HFFc6 (cell line): ENCODE results near the gene EML6. TPM values are rescaled to one million over a fixed set of nuclear protein-coding genes. Genes with fewer than 3 reads are reported as not detected.
"Not testable (repeated sequence)": the region's sequence is repeated elsewhere in the genome, so short reads cannot be mapped to it uniquely, and the experiment has no call there.

ENCODE experiments used
- DNase-seq: peaks from one replicate; pipeline ENCODE4 v3.0.0-alpha.2; 2018
- H3K27ac Mint-ChIP-seq: 2 replicates; pipeline ENCODE4 v1.8.0; 2020; ENCODE audit warnings: mild to moderate bottlenecking, mixed read lengths
- H3K27me3 Mint-ChIP-seq: 2 replicates; pipeline ENCODE4 v1.8.0; 2021; ENCODE audit warnings: mild to moderate bottlenecking, moderate library complexity, mixed read lengths; ENCODE audit not compliant: insufficient read depth
- H3K36me3 Mint-ChIP-seq: 2 replicates; pipeline ENCODE4 v1.8.0; 2021; ENCODE audit warnings: low read depth, mixed read lengths
- H3K4me1 Mint-ChIP-seq: 2 replicates; pipeline ENCODE4 v1.8.0; 2020; ENCODE audit warnings: low read depth, mixed read lengths
- H3K4me3 Mint-ChIP-seq: 2 replicates; pipeline ENCODE4 v1.8.0; 2020; ENCODE audit warnings: mild to moderate bottlenecking, moderate library complexity, mixed read lengths
- H3K9me3 Mint-ChIP-seq: 2 replicates; pipeline ENCODE4 v1.8.0; 2020; ENCODE audit warnings: mild to moderate bottlenecking, mixed read lengths
- total RNA-seq, 6 experiments: library from RNA; stranded (reverse); fragmentation: NEBNext Ultra II Directional; extraction: Animal tissue kit (Norgen Biotek cat#: 25700); gene quantifications; 2 replicates in 1 of 6; 3 replicates in 5 of 6; pipeline ENCODE4 v1.2.3, GENCODE V29; 2021
- TF ChIP-seq, protein P1 (sequence below): fragments of 200-600 bp; sonication (generic); IDR thresholded peaks from 2 replicates; pipeline ENCODE4 v1.5.0; 2021; ENCODE audit warnings: antibody characterized with exemption, mild to moderate bottlenecking

Gene EML6
- total RNA-seq, 6 experiments from 2014 or later = 0.05 to 0.37 (median 0.25) TPM

- Mint-ChIP-seq H3K4me3 (no peak overlapping the region), H3K9me3 (no peaks in the 10 kb centered on the region), H3K4me1 (0 out of 2 replicates have a peak, but pooled peaks cover 5% of the 10 kb centered on the region), H3K36me3 (no peaks in the 10 kb centered on the region), H3K27me3 (peaks cover 18% of the 10 kb centered on the region), H3K27ac (no peak overlapping the region)
- TF ChIP-seq, protein P1, sequence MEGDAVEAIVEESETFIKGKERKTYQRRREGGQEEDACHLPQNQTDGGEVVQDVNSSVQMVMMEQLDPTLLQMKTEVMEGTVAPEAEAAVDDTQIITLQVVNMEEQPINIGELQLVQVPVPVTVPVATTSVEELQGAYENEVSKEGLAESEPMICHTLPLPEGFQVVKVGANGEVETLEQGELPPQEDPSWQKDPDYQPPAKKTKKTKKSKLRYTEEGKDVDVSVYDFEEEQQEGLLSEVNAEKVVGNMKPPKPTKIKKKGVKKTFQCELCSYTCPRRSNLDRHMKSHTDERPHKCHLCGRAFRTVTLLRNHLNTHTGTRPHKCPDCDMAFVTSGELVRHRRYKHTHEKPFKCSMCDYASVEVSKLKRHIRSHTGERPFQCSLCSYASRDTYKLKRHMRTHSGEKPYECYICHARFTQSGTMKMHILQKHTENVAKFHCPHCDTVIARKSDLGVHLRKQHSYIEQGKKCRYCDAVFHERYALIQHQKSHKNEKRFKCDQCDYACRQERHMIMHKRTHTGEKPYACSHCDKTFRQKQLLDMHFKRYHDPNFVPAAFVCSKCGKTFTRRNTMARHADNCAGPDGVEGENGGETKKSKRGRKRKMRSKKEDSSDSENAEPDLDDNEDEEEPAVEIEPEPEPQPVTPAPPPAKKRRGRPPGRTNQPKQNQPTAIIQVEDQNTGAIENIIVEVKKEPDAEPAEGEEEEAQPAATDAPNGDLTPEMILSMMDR = no peak
- DNase-seq = no peak
Measured at GRCh38 chr2:54687595-54688152, 35.8 kb upstream of the EML6 start.

- Mint-ChIP-seq H3K27me3 (peaks cover 11% of the 10 kb centered on the region), H3K27ac (no peak overlapping the region), H3K4me3 (no peak overlapping the region), H3K4me1 (no peaks in the 10 kb centered on the region), H3K9me3 (no peaks in the 10 kb centered on the region), H3K36me3 (no peaks in the 10 kb centered on the region)
- no peak for DNase-seq
- TF ChIP-seq, protein P1 = no peak
Measured at GRCh38 chr2:54691445-54692135, 31.9 kb upstream of the EML6 start.

DNA sequence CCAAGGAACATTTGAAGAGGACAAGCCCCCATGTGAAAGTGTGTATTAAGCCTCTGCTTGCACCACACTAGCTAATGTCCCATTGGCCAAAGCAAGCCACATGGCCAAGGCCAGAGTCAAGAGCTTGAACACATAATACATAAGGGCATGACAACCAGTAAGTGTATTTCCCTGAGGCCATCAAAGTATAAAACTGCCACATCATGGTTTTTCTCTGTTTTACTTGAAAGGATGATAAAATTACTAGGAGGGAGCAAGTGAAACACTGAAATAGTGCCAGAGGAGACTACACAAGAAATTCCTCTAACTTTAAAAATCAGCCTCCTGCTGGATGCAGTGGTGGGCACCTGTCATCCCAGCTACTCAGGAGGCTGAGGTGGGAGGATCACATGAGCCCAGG, 30.9 kb upstream of the EML6 start:
- TF ChIP-seq, protein P1 = no peak
- Mint-ChIP-seq H3K27me3 (peaks cover 10% of the 10 kb centered on the region), H3K4me3 (no peak overlapping the region), H3K9me3 (no peaks in the 10 kb centered on the region), H3K4me1 (no peaks in the 10 kb centered on the region), H3K27ac (no peak overlapping the region), H3K36me3 (no peaks in the 10 kb centered on the region)
- DNase-seq = no peak

DNA sequence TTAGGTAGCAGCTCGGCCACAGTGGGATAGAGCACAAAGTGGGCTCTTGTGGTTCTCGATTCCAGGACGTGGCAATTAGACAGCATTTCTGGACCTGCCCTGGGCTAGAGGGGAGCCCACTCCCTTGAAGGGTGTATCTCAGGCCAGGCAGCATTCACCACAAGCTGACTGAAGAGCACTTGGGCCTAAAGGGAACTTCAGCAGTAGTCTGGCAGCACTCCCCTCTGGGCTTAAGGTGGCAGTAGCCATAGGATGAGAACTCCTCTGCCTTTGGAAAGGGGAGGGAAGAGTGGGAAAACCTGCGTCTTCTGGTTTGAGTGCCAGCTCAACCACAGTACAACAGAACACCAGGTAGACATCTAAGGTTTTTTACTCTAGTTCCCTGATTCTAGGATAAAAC, 28.1 kb upstream of the EML6 start:
- no peaks in the 10 kb centered on the region for H3K9me3 Mint-ChIP-seq
- no peak overlapping the region for H3K4me3 Mint-ChIP-seq
- no peaks in the 10 kb centered on the region for H3K36me3 Mint-ChIP-seq
- TF ChIP-seq, protein P1 = no peak
- peaks cover 4% of the 10 kb centered on the region for H3K27me3 Mint-ChIP-seq
- no peak overlapping the region for H3K27ac Mint-ChIP-seq
- no peak for DNase-seq
- peaks cover 2% of the 10 kb centered on the region; the same call in 1 of the 2 replicates for H3K4me1 Mint-ChIP-seq

DNA sequence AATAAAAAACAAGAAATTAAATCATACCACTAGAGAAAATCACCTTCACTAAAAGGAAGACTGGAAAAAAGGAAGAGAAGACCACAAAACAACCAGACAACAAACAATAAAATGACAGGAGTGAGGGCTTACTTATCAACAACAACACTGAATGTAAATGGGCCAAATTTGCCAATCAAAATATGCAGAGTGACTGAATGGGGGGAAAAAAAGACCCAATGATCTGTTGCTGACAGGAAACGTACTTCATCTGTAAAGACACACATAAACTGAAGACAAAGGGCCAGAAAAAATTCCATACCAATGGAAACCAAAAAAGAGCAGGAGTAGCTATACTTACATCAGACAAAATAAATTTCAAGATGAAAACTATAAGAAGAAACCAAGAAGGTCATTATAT, 25.5 kb upstream of the EML6 start:
- Mint-ChIP-seq H3K4me1 (peaks cover 10% of the 10 kb centered on the region; the same call in 1 of the 2 replicates), H3K27me3 (peaks cover 6% of the 10 kb centered on the region), H3K9me3 (no peaks in the 10 kb centered on the region), H3K36me3 (no peaks in the 10 kb centered on the region), H3K27ac (no peak overlapping the region), H3K4me3 (no peak overlapping the region)
- no peak for DNase-seq
- TF ChIP-seq, protein P1 = no peak

DNA sequence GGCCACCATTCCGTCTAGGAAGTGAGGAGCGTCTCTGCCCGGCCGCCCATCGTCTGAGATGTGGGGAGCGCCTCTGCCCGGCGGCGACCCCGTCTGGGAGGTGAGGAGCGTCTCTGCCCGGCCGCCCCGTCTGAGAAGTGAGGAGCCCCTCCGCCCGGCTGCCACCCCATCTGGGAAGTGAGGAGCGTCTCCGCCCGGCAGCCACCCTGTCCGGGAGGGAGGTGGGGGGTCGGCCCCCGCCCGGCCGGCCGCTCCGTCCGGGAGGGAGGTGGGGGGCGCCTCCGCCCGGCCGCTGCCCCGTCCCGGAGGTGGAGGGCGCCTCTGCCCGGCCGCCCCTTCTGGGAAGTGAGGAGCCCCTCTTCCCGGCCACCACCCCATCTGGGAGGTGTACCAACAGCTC, 24.5 kb upstream of the EML6 start:
- not testable (repeated sequence) for H3K4me3 Mint-ChIP-seq, H3K9me3 Mint-ChIP-seq, H3K36me3 Mint-ChIP-seq, H3K4me1 Mint-ChIP-seq, DNase-seq, H3K27ac Mint-ChIP-seq, H3K27me3 Mint-ChIP-seq
